Heart left ventricle (tissue), 13 donors: ENCODE results near the gene TMEM121B.

Source experiments
- CTCF ChIP-seq, 12 donors: fragments of 200-600 bp; sonication (generic) in 4 of 12; IDR thresholded peaks; one replicate each; pipeline versions ENCODE4 v1.5.0 to v1.8.0; 2018 to 2022; ENCODE audit warnings: antibody characterized with exemption in 12 of 12, mild to moderate bottlenecking in 5 of 12
- POLR2A ChIP-seq, 2 donors: fragments of 450-650 bp; IDR thresholded peaks; one replicate each; pipeline ENCODE4 v1.6.1; 2017; ENCODE audit warnings: antibody characterized with exemption in 2 of 2, mild to moderate bottlenecking in 2 of 2, moderate library complexity in 2 of 2
- donor health status: ischemic (EF 13 %, LVEDD 7.1; RV severe dilation, severe dysfunction).
- donor health status: DM: no; HTN: yes; CAD: no.
- donor health status: DM: no; HTN: no; CAD: no.
- donor health status: ischemic (EF 25% LVEDD 6.9; RV normal size, moderate dysfunction).
- donor health status: ischemic (EF 25% LVEDD 5.7; RV mildly dilated, moderate dysfunction).
- donor health status: ischemic (EF 35%, LVEDD 5.7; RV mildly dilated, moderate dysfunction).
- donor health status: nonischemic (EF 11% LVEDD 7.7; RV severe dilation, severe dysfunction).
- donor health status: DM: yes; HTN: yes; CAD: no.
- donor health status: PGD.
- donor health status: ischemic (EF 29% LVEDD 5.4; RV normal size, mild dysfunction).
- donor health status: nonischemic (EF 23%, LVEDD 6.1; RV moderate dilation, normal function).

GRCh38 chr22:17162731-17163130 lies 41.6 kb upstream of the TMEM121B start:
- TF ChIP-seq CTCF (IDR thresholded peaks at IDR 0.05) (no peak), POLR2A (IDR thresholded peaks at IDR 0.05) (no peak)
